ENCODE results near the gene MCTP2. TPM values are rescaled to one million over a fixed set of nuclear protein-coding genes. Genes with fewer than 3 reads are reported as not detected.
"Not testable (repeated sequence)": the region's sequence is repeated elsewhere in the genome, so short reads cannot be mapped to it uniquely, and the experiment has no call there.

Gene MCTP2
- polyA plus RNA-seq, 4 donors = 18.7 to 20.7 (median 19.2) TPM

DNA sequence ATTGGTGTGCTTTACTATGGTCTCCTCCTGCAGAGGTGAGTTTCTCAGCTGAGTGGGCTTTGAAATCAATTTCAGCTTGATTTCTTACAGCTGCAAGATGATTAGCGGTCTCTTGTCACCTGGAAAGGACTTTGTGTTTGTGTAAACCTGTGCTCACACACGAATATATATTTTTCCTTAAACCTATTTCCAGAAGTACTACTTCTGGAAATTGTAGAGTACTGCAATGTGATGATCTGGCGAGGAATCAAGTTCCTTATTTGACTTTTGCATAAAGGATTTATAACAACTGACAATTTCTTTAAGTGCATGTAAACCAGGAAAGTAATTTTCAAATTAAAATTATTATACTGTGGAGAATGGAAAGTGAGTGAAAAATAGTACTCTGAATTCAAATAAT is 2.1 kb downstream of the MCTP2 start:
- DNase-seq (ENCODE audit: low read depth in 4 of 4, low spot score in 2 of 4) = no peak

- no peak for DNase-seq (ENCODE audit: low read depth in 4 of 4, low spot score in 2 of 4)
Measured at GRCh38 chr15:94234300-94234699, 2.9 kb downstream of the MCTP2 start.

DNA sequence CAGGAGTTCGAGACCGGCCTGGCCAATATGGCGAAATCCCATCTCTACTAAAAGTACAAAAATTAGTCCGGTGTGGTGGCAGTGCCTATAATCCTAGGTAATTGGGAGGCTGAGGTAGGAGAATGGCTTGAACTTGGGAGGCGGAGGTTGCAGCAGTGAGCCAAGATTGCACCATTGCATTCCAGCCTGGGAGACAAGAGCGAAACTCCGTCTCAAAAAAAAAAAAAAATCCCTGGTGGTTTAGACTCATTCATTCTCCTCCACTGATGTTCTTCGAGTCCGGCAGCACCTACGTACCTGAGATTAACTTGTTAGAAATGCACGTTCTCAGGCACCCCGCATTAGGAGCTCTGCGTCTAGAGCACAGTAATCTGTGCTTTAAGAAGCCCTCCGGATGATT is 3.7 kb downstream of the MCTP2 start:
- no peak for DNase-seq (ENCODE audit: low read depth in 4 of 4, low spot score in 2 of 4)

- no peak for DNase-seq (ENCODE audit: low read depth in 4 of 4, low spot score in 2 of 4)
Measured at GRCh38 chr15:94235646-94236045, 4.3 kb downstream of the MCTP2 start.

- no peak for DNase-seq (ENCODE audit: low read depth in 4 of 4, low spot score in 2 of 4)
Measured at GRCh38 chr15:94236608-94237007, 5.2 kb downstream of the MCTP2 start.

GRCh38 chr15:94237903-94238302 is 6.5 kb downstream of the MCTP2 start:
- no peak for DNase-seq (ENCODE audit: low read depth in 4 of 4, low spot score in 2 of 4)

GRCh38 chr15:94238539-94239118 is 7.3 kb downstream of the MCTP2 start:
- DNase-seq (ENCODE audit: low read depth in 4 of 4, low spot score in 2 of 4) = no peak

- DNase-seq (ENCODE audit: low read depth in 4 of 4, low spot score in 2 of 4) = no peak
Measured at GRCh38 chr15:94239474-94239873, 8.1 kb downstream of the MCTP2 start.

- DNase-seq (ENCODE audit: low read depth in 4 of 4, low spot score in 2 of 4) = no peak
Measured at GRCh38 chr15:94240480-94240879, 9.1 kb downstream of the MCTP2 start.

GRCh38 chr15:94242257-94242656 is 10.9 kb downstream of the MCTP2 start:
- DNase-seq (ENCODE audit: low read depth in 4 of 4, low spot score in 2 of 4) = no peak

DNA sequence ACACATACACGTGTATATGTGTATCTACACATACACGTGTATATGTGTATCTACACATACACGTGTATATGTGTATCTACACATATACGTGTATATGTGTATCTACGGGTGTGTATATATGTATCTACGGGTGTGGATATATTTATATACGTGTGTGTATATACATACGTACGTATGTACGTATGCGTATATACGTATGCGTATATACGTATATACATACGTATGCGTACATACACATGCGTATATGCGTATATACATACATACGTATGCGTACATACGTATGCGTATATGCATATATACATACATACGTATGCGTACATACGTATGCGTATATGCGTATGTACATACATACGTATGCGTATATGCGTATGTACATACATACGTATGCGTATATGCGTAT is 11.6 kb downstream of the MCTP2 start:
- DNase-seq (ENCODE audit: low read depth in 4 of 4, low spot score in 2 of 4) = not testable (repeated sequence)

- DNase-seq (ENCODE audit: low read depth in 4 of 4, low spot score in 2 of 4) = no peak
Measured at GRCh38 chr15:94243418-94243817, 12.1 kb downstream of the MCTP2 start.

GRCh38 chr15:94246016-94246415 is 14.7 kb downstream of the MCTP2 start:
- DNase-seq (ENCODE audit: low read depth in 4 of 4, low spot score in 2 of 4) = no peak

DNA sequence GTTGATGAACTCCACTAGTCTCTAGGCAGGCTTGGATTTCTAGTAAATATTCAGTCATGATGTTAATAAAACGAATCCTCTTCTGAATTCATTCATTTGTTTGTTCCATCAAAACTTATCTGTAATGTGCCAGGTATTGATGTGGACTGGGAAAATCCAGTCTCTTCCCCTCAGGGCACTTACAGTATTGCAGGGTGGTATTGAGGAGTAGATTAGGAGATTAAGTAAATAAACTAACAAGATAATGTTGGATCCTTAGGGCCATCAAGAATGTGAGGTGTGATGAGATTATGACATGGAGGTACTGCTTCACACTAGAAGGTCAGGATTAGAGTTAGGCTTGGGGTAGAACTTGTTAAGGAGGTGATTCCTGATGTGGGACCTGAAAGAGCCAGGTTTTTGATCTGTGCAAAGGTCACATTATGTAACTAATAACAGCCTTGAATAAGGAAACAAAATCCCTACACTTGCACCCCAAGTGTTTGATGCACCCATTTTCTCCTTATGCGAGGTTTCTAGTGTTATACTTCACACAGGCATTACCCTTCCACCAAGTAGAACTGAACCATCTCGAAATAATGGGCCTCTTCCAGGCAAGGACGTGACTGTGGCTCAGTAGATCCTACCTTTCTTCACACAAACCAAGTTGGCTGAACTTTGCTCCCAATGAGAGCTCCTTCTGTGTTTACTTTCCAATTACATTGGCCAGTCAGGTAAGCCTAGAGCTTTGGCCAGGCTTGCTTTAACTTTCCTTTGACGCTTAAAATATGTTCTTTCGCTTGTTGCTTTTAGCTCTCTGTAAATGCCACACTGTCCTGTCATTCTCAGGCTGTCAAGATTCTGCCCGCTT is 16.7 kb downstream of the MCTP2 start:
- DNase-seq (ENCODE audit: low read depth in 4 of 4, low spot score in 2 of 4) = no peak

- no peak for DNase-seq (ENCODE audit: low read depth in 4 of 4, low spot score in 2 of 4)
Measured at GRCh38 chr15:94250801-94251200, 19.4 kb downstream of the MCTP2 start.

DNA sequence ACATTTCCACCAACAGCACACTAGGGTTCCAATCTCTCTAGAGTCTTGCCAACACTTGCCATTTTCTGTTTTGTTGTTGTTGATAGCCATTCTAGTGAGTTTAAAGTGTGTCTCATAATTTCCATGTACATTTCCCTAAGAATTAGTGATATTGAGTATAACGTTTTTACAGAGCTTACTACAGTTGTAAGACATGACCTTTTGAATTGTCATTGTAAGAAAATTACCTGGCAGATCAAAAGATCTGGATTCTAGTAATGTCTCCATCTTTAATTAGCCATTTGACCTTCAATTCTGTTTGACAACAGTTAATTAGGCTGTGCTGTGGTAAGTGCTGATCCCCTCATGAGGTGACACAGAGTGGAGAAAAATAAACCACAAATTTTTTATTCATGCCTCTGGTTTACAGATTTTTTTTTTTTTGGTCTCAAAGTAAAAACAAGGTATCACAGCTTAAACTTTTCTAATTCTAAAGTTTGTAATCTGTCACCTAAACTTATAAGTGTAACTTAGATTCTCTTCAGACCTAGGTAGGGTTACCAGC is 20.9 kb downstream of the MCTP2 start:
- DNase-seq (ENCODE audit: low read depth in 4 of 4, low spot score in 2 of 4) = no peak

DNA sequence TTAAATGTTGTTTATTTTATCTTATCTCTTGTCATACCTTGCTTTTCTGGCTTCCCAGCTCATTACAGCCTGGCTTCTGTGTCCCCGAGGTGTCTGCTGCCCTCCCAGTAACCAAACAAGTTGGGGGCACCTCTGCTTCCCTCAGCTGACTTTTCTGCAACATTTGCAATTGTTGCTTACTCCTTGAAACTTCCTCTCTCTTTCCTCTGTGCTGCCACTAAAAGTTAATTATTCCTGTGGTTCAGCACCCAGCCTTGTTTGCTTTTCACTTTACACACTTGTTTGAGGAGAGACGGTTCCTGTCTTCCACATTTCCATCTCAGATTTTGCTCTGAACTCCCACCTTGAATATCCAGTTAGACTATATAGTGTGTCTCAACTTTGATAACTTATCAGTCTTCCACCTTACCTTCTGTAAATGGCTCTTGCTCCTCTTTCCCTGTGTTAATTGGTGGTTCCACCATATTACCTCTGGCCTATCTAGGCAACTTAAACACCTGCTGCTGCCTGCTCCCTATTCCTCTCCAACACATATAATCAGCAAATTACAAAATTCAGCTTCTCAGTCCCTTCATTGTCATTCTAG is 21.6 kb downstream of the MCTP2 start:
- no peak for DNase-seq (ENCODE audit: low read depth in 4 of 4, low spot score in 2 of 4)

GRCh38 chr15:94253742-94254141 is 22.4 kb downstream of the MCTP2 start:
- no peak for DNase-seq (ENCODE audit: low read depth in 4 of 4, low spot score in 2 of 4)

DNA sequence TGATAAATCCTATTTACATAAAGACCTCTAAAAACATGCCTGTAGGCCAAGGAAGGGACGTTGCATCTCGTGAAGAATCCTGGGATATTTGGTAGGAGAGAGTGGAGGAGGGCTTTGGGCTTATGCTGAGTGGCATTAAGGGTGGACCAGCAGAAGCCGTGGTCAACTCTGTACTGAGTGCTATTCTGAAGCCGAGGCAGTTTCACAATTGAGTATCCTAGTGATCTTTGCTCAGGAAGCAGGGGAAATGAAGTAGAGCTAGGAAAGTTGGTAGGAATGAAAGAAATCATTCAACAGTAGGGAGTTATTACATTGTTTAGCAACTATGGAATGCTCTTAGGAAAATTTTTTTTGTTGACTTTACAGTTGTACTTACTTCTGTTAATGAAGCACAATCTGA is 24.2 kb downstream of the MCTP2 start:
- DNase-seq (ENCODE audit: low read depth in 4 of 4, low spot score in 2 of 4) = no peak

DNA sequence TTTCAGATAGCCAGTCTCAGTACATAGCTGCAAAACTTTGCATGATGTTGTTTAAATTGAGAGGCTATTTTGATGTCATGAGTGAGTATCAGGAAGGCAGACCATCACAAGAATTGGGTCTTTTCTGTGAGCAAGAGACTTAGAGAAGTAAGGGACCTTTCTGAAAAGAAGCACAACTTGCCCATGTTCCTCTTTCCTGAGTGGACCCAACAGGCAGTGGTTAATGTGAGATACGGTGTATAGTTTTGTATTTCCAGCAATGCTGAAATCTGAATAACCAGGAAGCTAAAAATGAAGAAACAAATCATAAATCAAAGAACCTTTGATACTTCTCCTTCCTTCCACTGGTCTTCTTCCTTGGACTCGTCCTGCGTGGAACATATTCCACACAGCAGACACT is 25.1 kb downstream of the MCTP2 start:
- DNase-seq (ENCODE audit: low read depth in 4 of 4, low spot score in 2 of 4) = no peak

DNA sequence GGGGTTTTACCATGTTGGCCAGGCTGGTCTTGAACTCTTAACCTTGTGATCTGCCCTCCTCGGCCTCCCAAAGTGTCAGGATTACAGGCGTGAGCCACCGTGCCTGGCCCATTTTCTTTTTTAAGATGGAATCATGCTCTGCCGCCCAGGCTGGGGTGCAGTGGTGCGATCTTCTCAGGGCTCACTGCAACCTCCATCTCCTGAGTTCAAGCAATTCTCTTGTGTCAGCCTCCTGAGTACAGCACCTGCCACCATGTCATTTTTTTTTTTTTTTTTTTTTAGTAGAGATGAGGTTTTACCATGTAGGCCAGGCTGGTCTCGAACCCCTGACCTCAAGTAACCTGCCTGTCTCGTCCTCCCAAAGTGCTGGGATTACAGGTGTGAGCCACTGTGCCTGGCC is 26.4 kb downstream of the MCTP2 start:
- not testable (repeated sequence) for DNase-seq (ENCODE audit: low read depth in 4 of 4, low spot score in 2 of 4)

DNA sequence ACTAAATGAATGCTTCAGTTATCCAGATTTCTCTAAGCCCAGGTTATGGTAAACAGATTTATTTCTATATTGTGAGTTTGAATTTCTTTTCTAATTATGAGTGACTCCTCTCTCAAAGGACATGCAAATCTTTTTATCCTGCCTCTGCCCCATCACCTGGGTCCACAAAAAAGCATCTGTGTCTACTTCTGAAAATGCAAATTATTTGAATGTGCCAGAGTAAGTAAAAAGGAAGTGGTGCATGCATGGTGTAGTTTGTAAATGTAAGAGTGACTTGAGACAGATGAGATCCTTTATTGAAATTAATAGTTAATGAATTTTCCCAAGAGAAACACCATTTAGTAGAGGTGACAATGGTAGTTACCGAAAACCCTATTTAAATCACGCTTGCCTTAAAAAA is 26.9 kb downstream of the MCTP2 start:
- DNase-seq (ENCODE audit: low read depth in 4 of 4, low spot score in 2 of 4) = no peak
